Breast epithelium (tissue), 3 donors: Measurements from ENCODE around the gene ACAA1.

Experiments used
- POLR2A ChIP-seq: fragments of 450-650 bp; IDR thresholded peaks from one replicate; pipeline ENCODE4 v1.6.1; 2016; ENCODE audit warnings: antibody characterized with exemption, mild to moderate bottlenecking, moderate library complexity
- POLR2AphosphoS5 ChIP-seq, 3 donors: sonication (generic); formaldehyde crosslinking; IDR thresholded peaks; one replicate each; pipeline ENCODE4 v1.6.1; 2017; ENCODE audit warnings: antibody characterized with exemption in 3 of 3
- TF ChIP-seq, protein P1 (sequence below), 3 donors: fragments of 450-650 bp; IDR thresholded peaks; one replicate each; pipeline ENCODE4 v1.5.1; 2016 to 2017; ENCODE audit warnings: antibody characterized with exemption in 3 of 3, mild to moderate bottlenecking in 3 of 3, moderate library complexity in 3 of 3

DNA sequence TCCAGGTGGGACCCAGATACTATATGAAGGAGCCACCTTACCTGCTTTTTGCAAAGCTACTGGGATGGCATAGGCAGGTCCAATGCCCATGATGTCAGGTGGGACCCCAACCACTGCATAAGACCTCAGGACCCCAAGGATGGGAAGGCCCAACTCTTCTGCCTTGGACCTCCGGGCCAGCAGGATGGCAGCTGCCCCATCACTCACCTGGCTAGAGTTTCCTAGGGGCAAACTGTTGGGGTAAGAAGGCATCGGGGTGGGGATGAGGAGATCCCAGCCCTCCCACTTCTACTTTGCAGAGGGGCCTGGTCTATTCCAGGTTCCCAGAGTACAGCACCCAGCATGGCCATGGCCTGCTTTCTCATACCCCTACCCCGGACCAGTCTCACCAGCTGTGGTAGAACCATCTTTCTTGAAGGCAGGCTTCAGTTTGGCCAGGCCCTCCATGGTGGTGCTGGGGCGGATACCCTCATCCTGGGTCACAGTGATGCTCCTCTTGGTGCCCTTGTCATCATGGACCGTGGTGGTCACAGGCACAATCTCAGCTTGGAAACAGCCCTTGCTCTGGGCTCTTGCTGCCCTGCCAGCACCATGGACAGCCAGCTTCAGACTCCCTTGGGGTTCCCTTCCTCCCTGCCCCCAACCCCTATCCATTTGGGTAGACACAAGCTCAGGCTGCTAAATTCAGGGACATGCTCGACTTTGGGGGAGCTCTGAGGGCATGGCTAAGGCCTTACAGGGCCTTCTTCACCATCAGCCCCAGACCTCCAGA is 10.6 kb downstream of the ACAA1 start:
- TF ChIP-seq POLR2AphosphoS5 (IDR thresholded peaks at IDR 0.05) (no peak), POLR2A (no peak)
- TF ChIP-seq, protein P1, sequence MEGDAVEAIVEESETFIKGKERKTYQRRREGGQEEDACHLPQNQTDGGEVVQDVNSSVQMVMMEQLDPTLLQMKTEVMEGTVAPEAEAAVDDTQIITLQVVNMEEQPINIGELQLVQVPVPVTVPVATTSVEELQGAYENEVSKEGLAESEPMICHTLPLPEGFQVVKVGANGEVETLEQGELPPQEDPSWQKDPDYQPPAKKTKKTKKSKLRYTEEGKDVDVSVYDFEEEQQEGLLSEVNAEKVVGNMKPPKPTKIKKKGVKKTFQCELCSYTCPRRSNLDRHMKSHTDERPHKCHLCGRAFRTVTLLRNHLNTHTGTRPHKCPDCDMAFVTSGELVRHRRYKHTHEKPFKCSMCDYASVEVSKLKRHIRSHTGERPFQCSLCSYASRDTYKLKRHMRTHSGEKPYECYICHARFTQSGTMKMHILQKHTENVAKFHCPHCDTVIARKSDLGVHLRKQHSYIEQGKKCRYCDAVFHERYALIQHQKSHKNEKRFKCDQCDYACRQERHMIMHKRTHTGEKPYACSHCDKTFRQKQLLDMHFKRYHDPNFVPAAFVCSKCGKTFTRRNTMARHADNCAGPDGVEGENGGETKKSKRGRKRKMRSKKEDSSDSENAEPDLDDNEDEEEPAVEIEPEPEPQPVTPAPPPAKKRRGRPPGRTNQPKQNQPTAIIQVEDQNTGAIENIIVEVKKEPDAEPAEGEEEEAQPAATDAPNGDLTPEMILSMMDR (IDR thresholded peaks at IDR 0.05), result no peak
